GM23338 (cell line): Measurements from ENCODE around the gene TBRG4. TPM values are rescaled to one million over a fixed set of nuclear protein-coding genes. Genes with fewer than 3 reads are reported as not detected.
A peak's percentile ranks its signal among the peaks of the same experiment; 100 is the strongest.

ENCODE experiments used
- ATAC-seq: fragments of 200-7000 bp; cut with Tn5 transposase; 3 replicates; pipeline ENCODE4 v1.9.1; 2020
- DNase-seq: peaks from one replicate; pipeline ENCODE4 v3.0.0-alpha.2; 2015; ENCODE audit warnings: low spot score
- H2AFZ ChIP-seq: fragments of 200-600 bp; sonication (generic); 2 replicates; pipeline ENCODE4 v1.8.0; 2016; ENCODE audit warnings: antibody characterized with exemption, mild to moderate bottlenecking, moderate library complexity
- H3F3A ChIP-seq: fragments of 200-600 bp; sonication (generic); replicated peaks from 2 replicates; pipeline ENCODE4 v1.8.0; 2017; ENCODE audit warnings: antibody characterized with exemption, mixed run types, low read depth
- H3K27ac ChIP-seq: fragments of 200-600 bp; sonication (generic); 2 replicates; pipeline ENCODE4 v1.6.1; 2016; ENCODE audit warnings: low read depth
- H3K27me3 ChIP-seq: fragments of 200-600 bp; sonication (generic); 2 replicates; pipeline ENCODE4 v1.8.0; 2016; ENCODE audit warnings: mild to moderate bottlenecking, mixed run types, moderate library complexity; ENCODE audit not compliant: insufficient read depth
- H3K36me3 ChIP-seq: fragments of 200-600 bp; sonication (generic); 2 replicates; pipeline ENCODE4 v1.8.0; 2016; ENCODE audit warnings: mild to moderate bottlenecking; ENCODE audit not compliant: insufficient read depth
- H3K4me1 ChIP-seq: fragments of 200-600 bp; sonication (generic); 2 replicates; pipeline ENCODE4 v1.8.0; 2016; ENCODE audit warnings: mild to moderate bottlenecking, moderate library complexity; ENCODE audit not compliant: insufficient read depth
- H3K4me2 ChIP-seq: fragments of 200-600 bp; sonication (generic); 2 replicates; pipeline ENCODE4 v1.7.1; 2017; ENCODE audit warnings: mixed run types
- H3K4me3 ChIP-seq: fragments of 200-600 bp; sonication (generic); 2 replicates; pipeline ENCODE4 v1.6.1; 2016; ENCODE audit warnings: mixed run types
- H3K79me2 ChIP-seq: fragments of 200-600 bp; sonication (generic); replicated peaks from 2 replicates; pipeline ENCODE4 v1.8.0; 2017; ENCODE audit warnings: mild to moderate bottlenecking; ENCODE audit not compliant: insufficient read depth
- H3K9me2 ChIP-seq: fragments of 200-600 bp; sonication (generic); 2 replicates; pipeline ENCODE4 v1.8.0; 2017; ENCODE audit not compliant: insufficient read depth
- H4K20me1 ChIP-seq: fragments of 200-600 bp; sonication (generic); replicated peaks from 2 replicates; pipeline ENCODE4 v1.8.0; 2017; ENCODE audit warnings: mild to moderate bottlenecking; ENCODE audit not compliant: insufficient read depth
- H3K27ac Mint-ChIP-seq: 2 replicates; pipeline ENCODE4 v1.8.0; 2020; ENCODE audit warnings: inconsistent platforms, mild to moderate bottlenecking, moderate library complexity, mixed read lengths
- H3K27me3 Mint-ChIP-seq: 3 replicates; pipeline ENCODE4 v1.8.0; 2022; ENCODE audit warnings: low read depth, mild to moderate bottlenecking, moderate library complexity, mixed read lengths, inconsistent platforms; ENCODE audit not compliant: insufficient read depth, poor library complexity
- H3K36me3 Mint-ChIP-seq: 3 replicates; pipeline ENCODE4 v1.8.0; 2021; ENCODE audit warnings: low read depth, mild to moderate bottlenecking, inconsistent platforms, moderate library complexity, mixed read lengths
- H3K4me1 Mint-ChIP-seq: 3 replicates; pipeline ENCODE4 v1.8.0; 2020; ENCODE audit warnings: mild to moderate bottlenecking, inconsistent platforms, mixed read lengths
- H3K4me3 Mint-ChIP-seq: 3 replicates; pipeline ENCODE4 v1.8.0; 2021; ENCODE audit warnings: moderate library complexity, mild to moderate bottlenecking, inconsistent platforms, mixed read lengths
- H3K9me3 Mint-ChIP-seq: 3 replicates; pipeline ENCODE4 v1.8.0; 2020; ENCODE audit warnings: moderate library complexity, mild to moderate bottlenecking, inconsistent platforms, mixed read lengths
- CREB1 ChIP-seq: fragments of 250-450 bp; sonication (Bioruptor Pico); IDR thresholded peaks from 2 replicates; pipeline ENCODE4 v1.5.0; 2020; ENCODE audit warnings: low read depth, mild to moderate bottlenecking, moderate library complexity
- CTCF ChIP-seq, 2 experiments: fragments of 200-600 bp in 1 of 2; sonication (generic) in 1 of 2; conservative IDR thresholded peaks; 2 replicates each; pipeline versions ENCODE4 v1.5.1 to v1.6.1; 2016 to 2017; ENCODE audit warnings: antibody characterized with exemption in 2 of 2, low read depth in 2 of 2, mild to moderate bottlenecking in 2 of 2, moderate library complexity in 1 of 2
- ETS1 ChIP-seq: IDR thresholded peaks from 2 replicates; pipeline ENCODE4 v1.6.1; 2016; ENCODE audit warnings: antibody characterized with exemption
- EZH2phosphoT487 ChIP-seq: fragments of 200-600 bp; sonication (generic); IDR thresholded peaks from one replicate; pipeline ENCODE4 v1.8.1; 2018; ENCODE audit warnings: antibody characterized with exemption; ENCODE audit not compliant: unreplicated experiment
- JUNB ChIP-seq: IDR thresholded peaks from one replicate; pipeline ENCODE4 v1.6.1; 2016; ENCODE audit warnings: antibody characterized with exemption; ENCODE audit not compliant: unreplicated experiment
- NANOG ChIP-seq: IDR thresholded peaks from 2 replicates; pipeline ENCODE4 v1.6.1; 2016; ENCODE audit warnings: antibody characterized with exemption, borderline replicate concordance
- POLR2AphosphoS5 ChIP-seq: IDR thresholded peaks from 2 replicates; pipeline ENCODE4 v1.6.1; 2016; ENCODE audit warnings: antibody characterized with exemption, low read depth
- REST ChIP-seq: IDR thresholded peaks from one replicate; pipeline ENCODE4 v1.6.1; 2018; ENCODE audit warnings: antibody characterized with exemption; ENCODE audit not compliant: unreplicated experiment
- STAT1 ChIP-seq: IDR thresholded peaks from one replicate; pipeline ENCODE4 v1.6.1; 2016; ENCODE audit warnings: antibody characterized with exemption; ENCODE audit not compliant: unreplicated experiment
- ZNF114 ChIP-seq: fragments of 250-450 bp; sonication (Bioruptor Pico); IDR thresholded peaks from 2 replicates; pipeline ENCODE4 v1.5.0; 2020; ENCODE audit warnings: mild to moderate bottlenecking, moderate library complexity
- ZNF331 ChIP-seq: fragments of 250-450 bp; sonication (Bioruptor Pico); IDR thresholded peaks from 2 replicates; pipeline ENCODE4 v1.5.0; 2020; ENCODE audit warnings: low read depth, mild to moderate bottlenecking, moderate library complexity
- polyA plus RNA-seq: library from polyadenylated mRNA; unstranded; fragments of >200 nt; fragmentation: Nextera tagmentation; extraction: Ambion mirVana; gene quantifications from 2 replicates; pipeline ENCODE4 v1.2.1, GENCODE V29; 2016
- total RNA-seq: library from RNA; depleted of rRNA; stranded (reverse); fragments of >200 nt; shearing (Covaris generic); gene quantifications from 2 replicates; pipeline ENCODE4 v1.2.3, GENCODE V29; 2014

TBRG4 gene
- total and polyA plus RNA-seq, 2 experiments from 2014 or later = 72.5 to 162 TPM

- Histone ChIP-seq H3K36me3 (no peaks in the 10 kb centered on the region), H3K27me3 (no peaks in the 10 kb centered on the region), H3K4me2 (no peak overlapping the region), H3K9me2 (no peaks in the 10 kb centered on the region), H4K20me1 (no peaks in the 10 kb centered on the region; the same call in 1 of the 2 replicates), H3K79me2 (no peaks in the 10 kb centered on the region), H3K4me1 (no peaks in the 10 kb centered on the region), H2AFZ (no peak overlapping the region), H3K27ac (no peak overlapping the region), H3F3A (no peaks in the 10 kb centered on the region), H3K4me3 (no peak overlapping the region)
- TF ChIP-seq ZNF114 (CRISPR knock-in tag) (no peak), POLR2AphosphoS5 (no peak), CTCF (conservative IDR thresholded peaks at IDR 0.05; ENCODE audit: low read depth in 2 of 2) (peak in 1 of 2 experiments; percentile 24; a peak in 2 of 4 replicates), JUNB (no peak)
- Mint-ChIP-seq H3K4me3 (no peak overlapping the region), H3K9me3 (peaks cover under 1% of the 10 kb centered on the region; the same call in 1 of the 3 replicates), H3K36me3 (peaks cover 22% of the 10 kb centered on the region), H3K27me3 (peaks cover 7% of the 10 kb centered on the region), H3K4me1 (peaks cover 10% of the 10 kb centered on the region; the same call in 2 of the 3 replicates), H3K27ac (peak overlapping the region; percentile 94)
- peak; percentile 25 for DNase-seq
- ATAC-seq = peak; percentile 68
Observed at GRCh38 chr7:45073031-45073785, 38.3 kb downstream of the TBRG4 start.

DNA sequence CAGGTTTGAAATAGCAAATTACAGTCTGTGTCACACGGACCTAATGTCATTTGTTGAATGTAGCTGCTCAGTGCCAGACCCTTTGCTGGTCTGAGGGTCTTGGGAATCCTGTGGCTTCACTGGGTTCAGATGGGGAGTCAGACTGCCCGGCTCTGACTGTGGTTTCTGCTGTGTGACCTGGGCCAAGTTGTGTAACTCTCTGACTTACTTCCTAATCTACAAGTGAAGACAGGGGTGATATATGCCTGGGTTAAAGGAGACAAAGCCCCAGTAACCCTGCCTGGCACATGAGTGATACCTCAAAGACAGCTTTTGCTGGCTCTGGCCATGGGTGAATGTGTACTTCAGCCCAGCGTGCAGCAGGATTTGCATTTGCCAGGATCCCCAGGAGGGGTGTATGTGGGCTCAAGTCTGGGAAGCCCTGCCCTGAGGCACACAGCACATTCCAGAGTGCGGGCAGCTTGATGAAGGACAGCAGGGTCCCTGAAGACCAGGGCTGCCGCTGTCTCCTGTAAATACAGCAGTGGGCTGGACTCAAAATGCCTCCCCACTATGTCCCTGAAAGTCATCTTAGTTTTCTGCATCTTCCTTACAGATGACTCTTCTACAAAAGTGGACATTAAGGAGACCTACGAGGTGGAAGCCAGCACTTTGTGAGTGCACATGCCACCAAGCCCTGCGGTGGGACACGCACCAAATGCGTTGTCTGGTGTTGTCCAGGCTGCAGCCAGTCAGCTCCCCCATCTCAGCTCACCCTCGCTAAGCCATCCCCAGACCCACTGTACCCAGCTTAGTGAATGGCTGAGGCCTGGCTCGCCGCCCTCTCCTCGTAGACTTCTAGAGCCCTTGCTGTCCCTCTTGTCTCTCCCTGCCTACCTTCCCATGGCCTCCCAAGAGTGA is 39.1 kb downstream of the TBRG4 start:
- H4K20me1 ChIP-seq = no peaks in the 10 kb centered on the region; the same call in 1 of the 2 replicates
- no peak overlapping the region for H3K4me3 ChIP-seq
- H3K4me3 Mint-ChIP-seq = no peak overlapping the region
- no peaks in the 10 kb centered on the region for H3K9me3 Mint-ChIP-seq
- ATAC-seq (no peak; the same call in 2 of the 3 replicates), DNase-seq (no peak)
- H3K4me1 Mint-ChIP-seq = peaks cover 10% of the 10 kb centered on the region; the same call in 2 of the 3 replicates
- no peaks in the 10 kb centered on the region for H3K27me3 ChIP-seq
- no peak overlapping the region for H3K4me2 ChIP-seq
- H3K36me3 ChIP-seq = no peaks in the 10 kb centered on the region
- H3K79me2 ChIP-seq = no peaks in the 10 kb centered on the region
- no peaks in the 10 kb centered on the region for H3K9me2 ChIP-seq
- peak overlapping the region; percentile 94 for H3K27ac Mint-ChIP-seq
- H3F3A ChIP-seq = no peaks in the 10 kb centered on the region
- no peaks in the 10 kb centered on the region for H3K4me1 ChIP-seq
- no peak overlapping the region for H2AFZ ChIP-seq
- H3K36me3 Mint-ChIP-seq = peaks cover 15% of the 10 kb centered on the region; the same call in 2 of the 3 replicates
- H3K27me3 Mint-ChIP-seq = peaks cover 6% of the 10 kb centered on the region
- H3K27ac ChIP-seq = no peak overlapping the region
- TF ChIP-seq CTCF (conservative IDR thresholded peaks at IDR 0.05; ENCODE audit: low read depth in 2 of 2) (no peak), NANOG (no peak), ETS1 (no peak), JUNB (no peak), CREB1 (CRISPR knock-in tag) (no peak), STAT1 (no peak), REST (no peak), ZNF331 (CRISPR knock-in tag) (no peak), EZH2phosphoT487 (no peak), POLR2AphosphoS5 (no peak)
